Measurements from ENCODE around the gene TPP1. TPM values are rescaled to one million over a fixed set of nuclear protein-coding genes. Genes with fewer than 3 reads are reported as not detected.
A peak's percentile ranks its signal among the peaks of the same experiment; 100 is the strongest.

TPP1 gene
- total RNA-seq, 6 donors from 2014 or later: 71.6 to 240 (median 145) TPM

DNA sequence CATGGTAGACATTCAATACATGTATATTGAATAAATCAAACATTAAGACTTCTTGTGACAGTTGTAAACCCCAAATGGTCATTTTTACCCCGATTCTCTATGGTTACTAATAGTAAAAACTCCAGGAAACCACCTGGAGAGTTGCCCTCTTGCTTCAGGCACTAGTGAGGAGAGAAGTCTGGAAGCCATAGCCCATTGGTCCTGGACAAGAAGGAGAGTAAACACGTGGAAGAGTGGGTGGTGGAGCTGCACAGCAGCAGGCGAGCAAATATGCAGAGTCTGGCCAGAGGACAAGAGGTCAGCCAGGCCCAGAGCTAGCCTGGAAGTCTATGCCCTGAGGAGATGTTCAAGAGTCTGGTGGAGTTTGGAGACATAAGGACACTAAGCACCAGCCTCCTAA is 18.6 kb upstream of the TPP1 start:
- H3K36me3 ChIP-seq: peaks cover 0 to 21% (median 2%) of the 10 kb centered on the region in 4 donors
- TF ChIP-seq POLR2AphosphoS5 (IDR thresholded peaks at IDR 0.05) (peak in 1 of 2 donors; percentile 24), EP300 (IDR thresholded peaks at IDR 0.05) (no peak)
- TF ChIP-seq, protein P1, sequence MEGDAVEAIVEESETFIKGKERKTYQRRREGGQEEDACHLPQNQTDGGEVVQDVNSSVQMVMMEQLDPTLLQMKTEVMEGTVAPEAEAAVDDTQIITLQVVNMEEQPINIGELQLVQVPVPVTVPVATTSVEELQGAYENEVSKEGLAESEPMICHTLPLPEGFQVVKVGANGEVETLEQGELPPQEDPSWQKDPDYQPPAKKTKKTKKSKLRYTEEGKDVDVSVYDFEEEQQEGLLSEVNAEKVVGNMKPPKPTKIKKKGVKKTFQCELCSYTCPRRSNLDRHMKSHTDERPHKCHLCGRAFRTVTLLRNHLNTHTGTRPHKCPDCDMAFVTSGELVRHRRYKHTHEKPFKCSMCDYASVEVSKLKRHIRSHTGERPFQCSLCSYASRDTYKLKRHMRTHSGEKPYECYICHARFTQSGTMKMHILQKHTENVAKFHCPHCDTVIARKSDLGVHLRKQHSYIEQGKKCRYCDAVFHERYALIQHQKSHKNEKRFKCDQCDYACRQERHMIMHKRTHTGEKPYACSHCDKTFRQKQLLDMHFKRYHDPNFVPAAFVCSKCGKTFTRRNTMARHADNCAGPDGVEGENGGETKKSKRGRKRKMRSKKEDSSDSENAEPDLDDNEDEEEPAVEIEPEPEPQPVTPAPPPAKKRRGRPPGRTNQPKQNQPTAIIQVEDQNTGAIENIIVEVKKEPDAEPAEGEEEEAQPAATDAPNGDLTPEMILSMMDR (IDR thresholded peaks at IDR 0.05): no peak
- H3K27ac ChIP-seq: peak overlapping the region in 3 of 4 donors; percentile 12 to 43 (median 27)
- H3K9me3 ChIP-seq: no peaks in the 10 kb centered on the region
- peak in 1 of 2 donors; percentile 77 for DNase-seq
- H3K4me3 ChIP-seq: no peak overlapping the region
- H3K4me1 ChIP-seq: peaks cover 33 to 51% (median 44%) of the 10 kb centered on the region in 4 donors
- ATAC-seq (ENCODE audit: low FRiP score in 2 of 2): peak in 1 of 2 donors; percentile 77
- 24 to 35% methylated on average over 3 of the region's 3 CpGs for WGBS, 2 donors
- H3K27me3 ChIP-seq: no peaks in the 10 kb centered on the region

DNA sequence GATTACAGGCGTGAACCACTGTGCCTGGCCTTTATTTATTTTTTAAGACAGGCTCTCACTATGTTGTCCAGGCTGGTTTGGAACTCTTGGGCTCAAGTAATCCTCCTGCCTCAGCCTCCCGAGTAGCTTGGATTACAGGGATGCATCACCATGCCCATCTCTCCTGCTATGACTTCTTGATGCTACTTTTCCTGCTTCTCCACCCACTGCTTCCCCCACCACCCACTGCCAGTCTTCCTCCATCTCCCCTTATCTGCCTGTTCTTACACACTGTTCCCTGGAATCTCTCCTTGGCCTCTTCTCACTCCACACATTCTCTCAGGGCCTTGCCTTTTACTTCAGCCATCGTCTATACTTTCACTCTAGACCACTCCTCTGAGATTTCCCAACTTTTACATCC is 17.3 kb upstream of the TPP1 start:
- Histone ChIP-seq H3K4me3 (no peak overlapping the region), H3K9me3 (no peaks in the 10 kb centered on the region), H3K4me1 (peaks cover 33 to 48% (median 44%) of the 10 kb centered on the region in 4 donors), H3K27me3 (no peaks in the 10 kb centered on the region), H3K27ac (peak overlapping the region; percentile 43 to 75 (median 71)), H3K36me3 (peaks cover 0 to 34% (median 7%) of the 10 kb centered on the region in 4 donors)
- TF ChIP-seq POLR2A (IDR thresholded peaks at IDR 0.05) (no peak), POLR2AphosphoS5 (IDR thresholded peaks at IDR 0.05) (no peak), EP300 (IDR thresholded peaks at IDR 0.05) (no peak)
- TF ChIP-seq, protein P1 (IDR thresholded peaks at IDR 0.05): no peak
- DNase-seq (no peak), ATAC-seq (ENCODE audit: low FRiP score in 2 of 2) (no peak)
- WGBS, 2 donors: 83 to 87% methylated on average over 3 of the region's 3 CpGs

DNA sequence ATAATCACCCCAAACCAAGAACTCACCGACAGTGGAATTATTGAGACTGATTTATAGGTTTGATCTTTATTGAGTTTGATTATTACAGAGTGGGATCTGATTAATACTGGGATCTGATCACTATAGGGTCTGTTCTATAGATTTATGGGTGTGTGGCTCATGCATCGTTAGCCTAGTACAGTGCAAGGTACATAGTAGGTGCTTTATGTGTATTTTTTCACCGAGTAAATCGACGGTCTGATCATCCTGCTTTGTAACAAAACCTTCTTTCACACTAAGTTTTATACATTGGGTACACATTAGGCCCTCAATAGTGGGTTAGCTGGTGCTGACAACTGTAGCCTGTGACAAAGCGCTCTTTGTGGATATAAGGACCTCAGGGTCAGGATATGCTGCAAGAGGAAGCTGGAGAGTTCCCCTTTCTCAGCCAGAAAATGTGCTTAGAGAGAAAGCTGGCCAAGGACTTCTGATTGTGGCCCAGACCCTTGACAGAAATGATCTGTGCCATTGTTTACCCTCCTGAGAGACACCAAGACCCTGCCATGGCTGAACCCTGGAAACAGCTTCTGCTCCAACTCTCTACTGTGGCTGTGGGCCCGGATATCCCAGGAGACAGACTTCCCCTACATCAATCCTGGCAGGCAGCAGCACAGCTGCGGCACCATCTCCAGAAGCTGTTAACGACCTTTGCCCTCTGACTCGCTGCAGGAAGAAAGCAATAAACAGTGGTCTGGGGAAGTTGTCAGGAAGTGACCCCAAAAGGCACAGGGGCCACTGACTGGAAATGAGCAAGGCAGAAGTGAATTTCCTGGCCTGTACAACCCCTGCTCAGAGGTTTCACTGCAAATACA is 16.1 kb upstream of the TPP1 start:
- ATAC-seq (ENCODE audit: low FRiP score in 2 of 2): peak in 1 of 2 donors; percentile 62
- 45 to 50% methylated on average over 6 to 10 of the region's 10 CpGs for WGBS, 2 donors
- H3K27me3 ChIP-seq: no peaks in the 10 kb centered on the region
- H3K27ac ChIP-seq: peak overlapping the region; percentile 43 to 75 (median 71)
- TF ChIP-seq EP300 (IDR thresholded peaks at IDR 0.05): peak in 3 of 4 donors; percentile 70 to 86 (median 83)
- TF ChIP-seq, protein P1 (IDR thresholded peaks at IDR 0.05): no peak
- TF ChIP-seq POLR2AphosphoS5 (IDR thresholded peaks at IDR 0.05): peak; percentile 62 to 91
- TF ChIP-seq POLR2A (IDR thresholded peaks at IDR 0.05): no peak
- no peak for DNase-seq
- peaks cover 33 to 51% (median 44%) of the 10 kb centered on the region in 4 donors for H3K4me1 ChIP-seq
- no peak overlapping the region for H3K4me3 ChIP-seq
- no peaks in the 10 kb centered on the region for H3K9me3 ChIP-seq
- peaks cover 0 to 40% (median 11%) of the 10 kb centered on the region in 4 donors for H3K36me3 ChIP-seq

DNA sequence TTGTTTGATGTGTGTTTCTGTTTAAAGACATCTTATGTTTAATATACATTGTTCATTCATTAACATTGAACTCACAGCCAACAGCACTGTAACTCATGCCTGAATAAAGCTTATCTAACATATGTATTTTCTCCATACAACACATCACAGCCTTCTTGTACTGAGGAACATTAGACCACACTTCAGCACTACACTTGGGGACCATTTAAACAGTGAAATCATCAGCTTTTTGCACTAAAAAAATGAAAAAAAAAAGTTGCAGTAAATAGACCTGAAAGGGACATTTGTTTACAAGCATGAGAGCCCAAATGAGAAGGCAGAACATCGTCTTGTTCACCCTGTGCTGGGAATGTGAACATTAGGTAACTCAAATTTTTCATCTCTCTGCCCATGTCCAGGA is 15.3 kb upstream of the TPP1 start:
- Histone ChIP-seq H3K4me1 (peaks cover 33 to 53% (median 44%) of the 10 kb centered on the region in 4 donors), H3K36me3 (peaks cover 0 to 38% (median 15%) of the 10 kb centered on the region in 4 donors), H3K27ac (peak overlapping the region; percentile 43 to 75 (median 71)), H3K9me3 (no peaks in the 10 kb centered on the region), H3K4me3 (no peak overlapping the region), H3K27me3 (no peaks in the 10 kb centered on the region)
- TF ChIP-seq POLR2A (IDR thresholded peaks at IDR 0.05) (no peak), POLR2AphosphoS5 (IDR thresholded peaks at IDR 0.05) (no peak), EP300 (IDR thresholded peaks at IDR 0.05) (no peak)
- TF ChIP-seq, protein P1 (IDR thresholded peaks at IDR 0.05): no peak
- DNase-seq (no peak), ATAC-seq (ENCODE audit: low FRiP score in 2 of 2) (no peak)
- 50 to 55% methylated on average over 1 of the region's 1 CpG for WGBS, 2 donors

Measured in upper lobe of left lung (tissue), 6 donors.